Fibroblast of lung (primary cell): ENCODE results near the gene FUT4. TPM values are rescaled to one million over a fixed set of nuclear protein-coding genes. Genes with fewer than 3 reads are reported as not detected.

Experiments
- DNase-seq, 2 donors: peaks; one replicate each; pipeline versions ENCODE4 v3.0.0 to v3.0.0-alpha.2; 2010; ENCODE audit warnings: low read depth in 2 of 2
- H2AFZ ChIP-seq: 2 replicates; pipeline ENCODE4 v1.5.1; 2012; ENCODE audit warnings: low read length, control low read depth, inconsistent platforms
- H3K27ac ChIP-seq: 2 replicates; pipeline ENCODE4 v1.5.1; 2011; ENCODE audit warnings: low read length, control low read depth; ENCODE audit not compliant: insufficient read depth
- H3K27me3 ChIP-seq: 2 replicates; pipeline ENCODE4 v1.5.1; 2011; ENCODE audit warnings: mild to moderate bottlenecking, low read length; ENCODE audit not compliant: control insufficient read depth, insufficient read depth
- H3K36me3 ChIP-seq: 2 replicates; pipeline ENCODE4 v1.5.1; 2011; ENCODE audit warnings: low read length; ENCODE audit not compliant: control insufficient read depth, insufficient read depth
- H3K4me1 ChIP-seq: 2 replicates; pipeline ENCODE4 v1.5.1; 2011; ENCODE audit warnings: low read length; ENCODE audit not compliant: control insufficient read depth, insufficient read depth; ENCODE audit errors: extremely low read depth
- H3K4me2 ChIP-seq: 2 replicates; pipeline ENCODE4 v1.5.1; 2011; ENCODE audit warnings: low read length, control low read depth; ENCODE audit not compliant: insufficient read depth; ENCODE audit errors: extremely low read depth
- H3K4me3 ChIP-seq, 4 experiments: fragments of 200-600 bp in 1 of 4; sonication (generic) in 1 of 4; replicated peaks in 1 of 4; 2 replicates each; pipeline ENCODE4 v1.5.1; 2011 to 2016; ENCODE audit warnings: low read length in 4 of 4, low read depth in 3 of 4, mild to moderate bottlenecking in 3 of 4, control low read depth in 2 of 4, inconsistent platforms in 1 of 4, mixed read lengths in 1 of 4; ENCODE audit not compliant: insufficient read depth in 1 of 4; ENCODE audit errors: control extremely low read depth in 1 of 4
- H3K79me2 ChIP-seq: 2 replicates; pipeline ENCODE4 v1.5.1; 2012; ENCODE audit warnings: mild to moderate bottlenecking, low read length, inconsistent platforms; ENCODE audit not compliant: control insufficient read depth, insufficient read depth
- H3K9ac ChIP-seq: 2 replicates; pipeline ENCODE4 v1.5.1; 2011; ENCODE audit warnings: mild to moderate bottlenecking, low read length, control low read depth; ENCODE audit not compliant: insufficient read depth
- H3K9me3 ChIP-seq: 2 replicates; pipeline ENCODE4 v1.5.1; 2012; ENCODE audit warnings: low read depth, low read length; ENCODE audit not compliant: control insufficient read depth, insufficient read depth
- H4K20me1 ChIP-seq: 2 replicates; pipeline ENCODE4 v1.5.1; 2011; ENCODE audit warnings: low read length; ENCODE audit not compliant: control insufficient read depth, insufficient read depth; ENCODE audit errors: extremely low read depth
- EZH2 ChIP-seq: IDR thresholded peaks from 2 replicates; pipeline ENCODE4 v1.5.1; 2012; ENCODE audit warnings: low read length, control low read depth, mild to moderate bottlenecking; ENCODE audit errors: missing control alignments
- polyA plus RNA-seq, 2 donors: library from polyadenylated mRNA; depleted of rRNA in 1 of 2; stranded (reverse) in 1 of 2; unstranded in 1 of 2; fragments of >200 nt; gene quantifications; 2 replicates each; pipeline ENCODE4 v1.2.1, GENCODE V29; 2011 to 2012; ENCODE audit warnings: missing spikeins in 1 of 2
- total RNA-seq: library from RNA; depleted of rRNA; stranded (reverse); fragments of >200 nt; gene quantifications from 2 replicates; pipeline ENCODE4 v1.2.1, GENCODE V29; 2014
- TF ChIP-seq, protein P1 (sequence below), 2 donors: IDR thresholded peaks in 1 of 2; conservative IDR thresholded peaks in 1 of 2; 1 replicate in 1 of 2; 2 replicates in 1 of 2; pipeline ENCODE4 v1.5.1; 2011 to 2012; ENCODE audit warnings: low read length in 2 of 2, control low read depth in 1 of 2, inconsistent platforms in 1 of 2, low read depth in 1 of 2, mild to moderate bottlenecking in 1 of 2

Gene FUT4
- total and polyA plus RNA-seq, 2 donors (not counting 1 experiment from before 2014, with no cell fraction given), result 2.7 to 5.1 TPM

DNA sequence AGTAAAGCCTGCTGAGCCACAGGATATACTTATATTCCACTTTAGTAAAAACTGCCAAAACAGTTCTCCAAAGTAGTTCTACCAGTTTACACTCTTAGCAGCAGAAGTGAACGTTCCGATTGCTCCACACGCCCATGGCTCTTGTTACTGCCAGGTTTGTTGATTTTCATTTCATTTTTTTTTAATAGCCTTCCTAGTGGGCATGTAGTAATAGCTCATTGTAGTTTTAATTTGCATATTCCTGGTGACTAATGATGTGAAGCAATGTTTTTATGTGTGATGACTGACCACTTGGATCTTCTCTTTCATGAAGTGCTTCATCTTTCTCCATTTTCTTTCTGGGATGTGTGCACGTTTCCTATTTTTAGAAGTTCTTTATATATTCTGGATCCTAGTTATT, 36.2 kb upstream of the FUT4 start:
- Histone ChIP-seq H3K27ac (no peak overlapping the region), H3K4me2 (no peak overlapping the region), H3K9me3 (no peaks in the 10 kb centered on the region), H3K4me3 (no peak overlapping the region), H4K20me1 (no peaks in the 10 kb centered on the region), H3K27me3 (no peaks in the 10 kb centered on the region), H3K4me1 (no peaks in the 10 kb centered on the region), H3K36me3 (no peaks in the 10 kb centered on the region), H2AFZ (no peak overlapping the region), H3K79me2 (no peaks in the 10 kb centered on the region), H3K9ac (no peak overlapping the region)
- no peak for TF ChIP-seq EZH2
- DNase-seq, result no peak

DNA sequence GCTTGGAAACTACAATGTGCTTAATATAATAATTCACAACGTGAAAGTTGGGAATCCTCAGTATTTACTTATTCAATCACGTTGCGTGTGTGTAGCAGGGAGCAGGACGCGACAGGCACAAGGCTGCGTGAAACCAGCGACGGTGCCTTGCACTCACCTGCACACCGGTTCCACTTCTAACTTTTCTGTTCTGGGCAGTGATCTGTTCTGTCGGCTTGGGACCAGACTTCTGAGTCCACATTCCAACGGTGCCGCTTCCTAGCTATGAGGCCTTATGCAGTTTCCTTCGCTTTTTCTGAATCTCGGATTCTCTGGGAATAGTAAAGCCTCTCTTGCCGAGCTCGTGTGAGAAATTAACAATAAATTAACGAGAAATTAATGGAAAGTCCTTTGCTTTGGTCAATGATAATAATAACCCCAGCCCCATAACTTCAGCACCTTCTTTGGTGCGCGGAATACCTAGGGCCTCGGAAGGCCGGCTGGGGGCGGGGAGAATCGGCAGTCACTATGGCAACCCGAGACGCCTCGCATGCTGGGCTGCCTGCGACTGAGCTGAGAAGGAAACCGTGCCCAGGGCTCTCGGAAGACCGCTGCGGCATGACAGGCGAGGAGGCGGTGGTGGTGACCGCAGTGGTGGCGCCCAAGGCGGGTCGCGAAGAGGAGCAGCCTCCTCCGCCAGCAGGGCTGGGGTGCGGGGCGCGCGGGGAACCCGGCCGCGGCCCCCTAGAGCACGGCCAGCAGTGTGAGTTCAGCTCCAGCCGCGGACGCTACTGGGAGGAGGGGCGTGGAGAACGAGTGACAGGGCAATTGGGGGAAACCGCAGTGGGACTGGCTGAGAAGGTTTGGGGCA, 31.6 kb upstream of the FUT4 start, which contains the start of gene C11orf97:
C11orf97 (plus strand) TSS at position 530 of the 850 bp plus-strand sequence; CDS start at position 598, 68 bp downstream.
- peak within 1 kb of the TSS; percentile 83 for H2AFZ ChIP-seq

DNA sequence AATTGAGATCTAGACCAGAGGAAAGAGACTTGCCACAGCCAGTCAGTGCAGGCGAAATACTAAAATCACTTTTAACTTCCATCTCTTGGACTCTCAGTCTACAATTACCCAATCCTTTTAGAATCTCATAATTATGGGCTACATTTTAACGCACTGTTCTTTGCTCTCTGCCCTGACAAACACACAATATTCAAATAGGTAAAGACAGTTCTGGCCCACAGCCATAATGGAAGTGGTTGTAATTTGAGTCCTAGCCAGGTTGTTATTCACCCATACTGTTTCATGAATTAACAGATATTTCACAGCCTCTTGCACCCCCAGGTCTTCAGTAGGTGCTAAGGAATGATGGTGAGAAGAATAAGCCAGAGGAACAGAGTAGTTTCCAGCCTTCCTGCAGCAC, 30.6 kb upstream of the FUT4 start:
- H4K20me1 ChIP-seq, result no peaks in the 10 kb centered on the region
- no peak overlapping the region for H2AFZ ChIP-seq
- H3K9ac ChIP-seq, result no peak overlapping the region
- no peak for TF ChIP-seq EZH2
- TF ChIP-seq, protein P1, sequence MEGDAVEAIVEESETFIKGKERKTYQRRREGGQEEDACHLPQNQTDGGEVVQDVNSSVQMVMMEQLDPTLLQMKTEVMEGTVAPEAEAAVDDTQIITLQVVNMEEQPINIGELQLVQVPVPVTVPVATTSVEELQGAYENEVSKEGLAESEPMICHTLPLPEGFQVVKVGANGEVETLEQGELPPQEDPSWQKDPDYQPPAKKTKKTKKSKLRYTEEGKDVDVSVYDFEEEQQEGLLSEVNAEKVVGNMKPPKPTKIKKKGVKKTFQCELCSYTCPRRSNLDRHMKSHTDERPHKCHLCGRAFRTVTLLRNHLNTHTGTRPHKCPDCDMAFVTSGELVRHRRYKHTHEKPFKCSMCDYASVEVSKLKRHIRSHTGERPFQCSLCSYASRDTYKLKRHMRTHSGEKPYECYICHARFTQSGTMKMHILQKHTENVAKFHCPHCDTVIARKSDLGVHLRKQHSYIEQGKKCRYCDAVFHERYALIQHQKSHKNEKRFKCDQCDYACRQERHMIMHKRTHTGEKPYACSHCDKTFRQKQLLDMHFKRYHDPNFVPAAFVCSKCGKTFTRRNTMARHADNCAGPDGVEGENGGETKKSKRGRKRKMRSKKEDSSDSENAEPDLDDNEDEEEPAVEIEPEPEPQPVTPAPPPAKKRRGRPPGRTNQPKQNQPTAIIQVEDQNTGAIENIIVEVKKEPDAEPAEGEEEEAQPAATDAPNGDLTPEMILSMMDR (conservative IDR thresholded peaks at IDR 0.05 in 1 of 2, IDR thresholded peaks at IDR 0.05 in 1 of 2; ENCODE audit: low read depth in 1 of 2, low read length in 2 of 2), result no peak
- no peaks in the 10 kb centered on the region for H3K79me2 ChIP-seq
- no peaks in the 10 kb centered on the region for H3K36me3 ChIP-seq
- H3K27ac ChIP-seq, result no peak overlapping the region
- no peak overlapping the region for H3K4me3 ChIP-seq
- no peaks in the 10 kb centered on the region for H3K9me3 ChIP-seq
- H3K27me3 ChIP-seq, result peaks cover 3% of the 10 kb centered on the region
- no peak overlapping the region for H3K4me2 ChIP-seq
- H3K4me1 ChIP-seq, result no peaks in the 10 kb centered on the region
- DNase-seq, result peak in 1 of 2 donors; percentile 18

More for the DNA sequence above, 31.6 kb upstream of the FUT4 start, which contains the start of gene C11orf97:
- TF ChIP-seq, protein P1 (conservative IDR thresholded peaks at IDR 0.05 in 1 of 2, IDR thresholded peaks at IDR 0.05 in 1 of 2; ENCODE audit: low read depth in 1 of 2, low read length in 2 of 2), result no peak
- no peak for TF ChIP-seq EZH2
- Histone ChIP-seq H3K4me3 (peak within 1 kb of the TSS; percentile 56 to 68 (median 62)), H3K27me3 (peaks cover 3% of the 10 kb centered on the region), H3K9me3 (no peaks in the 10 kb centered on the region), H3K4me2 (peak within 1 kb of the TSS; percentile 98), H4K20me1 (no peaks in the 10 kb centered on the region), H3K9ac (peak within 1 kb of the TSS; percentile 38), H3K27ac (no peak within 1 kb of the TSS), H3K36me3 (no peaks in the 10 kb centered on the region), H3K4me1 (no peaks in the 10 kb centered on the region), H3K79me2 (no peaks in the 10 kb centered on the region)
- peak; percentile 42 to 54 for DNase-seq
